K562 (cell line): ENCODE measurements around the gene FAAP100. TPM values are rescaled to one million over a fixed set of nuclear protein-coding genes. Genes with fewer than 3 reads are reported as not detected.

ENCODE experiments used
- ATAC-seq: fragments of 200-7000 bp; cut with Tn5 transposase; 3 replicates; pipeline ENCODE4 v1.9.1; 2020; ENCODE audit warnings: moderate library complexity
- BruUV-seq: library from RNA; stranded (reverse); fragments of 400-500 nt; replicated peaks from 2 replicates; lab custom pipeline; 2021; lab: Mats Ljungman, UMichigan
- CTCF ChIA-PET: fragments of 300-600 bp; formaldehyde crosslinking; extraction: SDS; loops from one replicate; lab custom pipeline; 2021; ENCODE audit warnings: low intra/inter-chr PET ratio; lab: Yijun Ruan, JAX
- POLR2A ChIA-PET: fragments of 300-600, 350-650 bp; sonication (Branson Sonifier 250); formaldehyde crosslinking; extraction: SDS; loops from one replicate; lab custom pipeline; 2021; ENCODE audit warnings: antibody characterized with exemption, inconsistent platforms; lab: Yijun Ruan, JAX
- DNase-seq, 4 experiments: peaks; one replicate each; pipeline versions ENCODE4 v3.0.0 to v3.0.0-alpha.2; 2011 to 2018; ENCODE audit warnings: low spot score in 3 of 4, mixed read lengths in 3 of 4; ENCODE audit errors: extremely low read depth in 1 of 4
- FAIRE-seq: peaks from 2 replicates; lab custom pipeline; 2011; peaks lifted over from hg19 to GRCh38; lab: Jason Lieb, UNC
- H2AFZ ChIP-seq: 2 replicates; pipeline ENCODE4 v1.6.0; 2011; ENCODE audit warnings: low read depth, low read length, control low read depth, inconsistent platforms
- H3K27ac ChIP-seq: fragments of 200-600 bp; 3 replicates; pipeline ENCODE4 v1.8.0; 2011; ENCODE audit warnings: low read depth, mild to moderate bottlenecking, control low read depth, inconsistent platforms, low read length, moderate library complexity, mixed read lengths; ENCODE audit errors: extremely low read depth
- H3K27me3 ChIP-seq, 2 experiments: fragments of 300-600 bp in 1 of 2; 2 replicates in 1 of 2; 3 replicates in 1 of 2; pipeline versions ENCODE4 v1.6.0 to v1.8.0; 2011; ENCODE audit warnings: inconsistent platforms in 2 of 2, low read length in 2 of 2, mild to moderate bottlenecking in 1 of 2, mixed read lengths in 1 of 2, moderate library complexity in 1 of 2; ENCODE audit not compliant: control insufficient read depth in 2 of 2, insufficient read depth in 2 of 2
- H3K36me3 ChIP-seq: fragments of 300-600 bp; 3 replicates; pipeline ENCODE4 v1.8.0; 2011; ENCODE audit warnings: mild to moderate bottlenecking, low read length, inconsistent platforms; ENCODE audit not compliant: control insufficient read depth, insufficient read depth
- H3K4me1 ChIP-seq, 2 experiments: fragments of 200-600 bp in 1 of 2; replicated peaks in 1 of 2; 2 replicates in 1 of 2; 3 replicates in 1 of 2; pipeline versions ENCODE4 v1.5.1 to v1.8.0; 2011; ENCODE audit warnings: inconsistent platforms in 2 of 2, low read length in 2 of 2, mild to moderate bottlenecking in 1 of 2, mixed read lengths in 1 of 2, moderate library complexity in 1 of 2; ENCODE audit not compliant: control insufficient read depth in 2 of 2, insufficient read depth in 2 of 2
- H3K4me2 ChIP-seq: 2 replicates; pipeline ENCODE4 v1.6.1; 2011; ENCODE audit warnings: low read length, control low read depth, inconsistent platforms, mixed read lengths; ENCODE audit not compliant: insufficient read depth
- H3K4me3 ChIP-seq: fragments of 200-600 bp; sonication (generic), shearing (Covaris generic); 2 replicates; pipeline ENCODE4 v1.5.1; 2016; ENCODE audit warnings: control low read depth, inconsistent platforms
- H3K79me2 ChIP-seq: fragments of 200-600 bp; 3 replicates; pipeline ENCODE4 v1.8.0; 2011; ENCODE audit warnings: low read length, inconsistent platforms; ENCODE audit not compliant: control insufficient read depth, insufficient read depth
- H3K9ac ChIP-seq, 2 experiments: 2 replicates each; pipeline versions ENCODE4 v1.6.0 to v1.6.1; 2011; ENCODE audit warnings: low read depth in 2 of 2, low read length in 2 of 2, control low read depth in 1 of 2, inconsistent platforms in 1 of 2, mild to moderate bottlenecking in 1 of 2, mixed read lengths in 1 of 2; ENCODE audit not compliant: insufficient read depth in 1 of 2
- H3K9me1 ChIP-seq: one replicate; pipeline ENCODE4 v1.6.0; 2011; ENCODE audit warnings: inconsistent platforms, mild to moderate bottlenecking, low read length, moderate library complexity; ENCODE audit not compliant: control insufficient read depth, insufficient read depth
- H3K9me3 ChIP-seq: replicated peaks from 2 replicates; pipeline ENCODE4 v1.5.1; 2011; ENCODE audit warnings: low read depth, low read length, inconsistent platforms; ENCODE audit not compliant: control insufficient read depth, insufficient read depth
- H4K20me1 ChIP-seq: replicated peaks from 2 replicates; pipeline ENCODE4 v1.6.1; 2011; ENCODE audit warnings: low read length, inconsistent platforms, mixed read lengths; ENCODE audit not compliant: control insufficient read depth, insufficient read depth
- HCFC1 ChIP-seq: IDR thresholded peaks from 2 replicates; pipeline ENCODE4 v1.6.1; 2012; ENCODE audit warnings: low read depth, low read length, improper control_type of control experiment
- POLR2A ChIP-seq: fragments of 450-650 bp; conservative IDR thresholded peaks from 2 replicates; pipeline ENCODE4 v1.6.1; 2016
- RERE ChIP-seq: sonication (generic); formaldehyde crosslinking; IDR thresholded peaks from 2 replicates; pipeline ENCODE4 v1.8.0; 2023; ENCODE audit warnings: missing genetic modification reagents, mild to moderate bottlenecking, borderline replicate concordance
- SNAPC5 ChIP-seq: fragments of 250-450 bp; sonication (Bioruptor Pico); IDR thresholded peaks from 2 replicates; pipeline ENCODE4 v1.8.0; 2021; ENCODE audit warnings: moderate library complexity, mild to moderate bottlenecking, inconsistent platforms
- ZBTB8A ChIP-seq: fragments of 450-650 bp; IDR thresholded peaks from 2 replicates; pipeline ENCODE4 v1.6.1; 2018; ENCODE audit warnings: mild to moderate bottlenecking, moderate library complexity; ENCODE audit not compliant: partially characterized antibody
- ZZZ3 ChIP-seq: fragments of 450-650 bp; IDR thresholded peaks from 2 replicates; pipeline ENCODE4 v1.6.1; 2016; ENCODE audit warnings: antibody characterized with exemption, mild to moderate bottlenecking, moderate library complexity
- WGBS: fragments of 100-300 bp; shearing (Covaris generic); methylation state at CpG from one replicate; pipeline ENCODE4 v1.1.6; 2016; ENCODE audit warnings: low coverage, mixed read lengths; ENCODE audit not compliant: insufficient coverage; ENCODE audit errors: missing lambda C conversion rate; 5-methylcytosine and 5-hydroxymethylcytosine counted together
- in situ Hi-C: fragments of 300-500 bp; cut with MboI; formaldehyde crosslinking; loops from 4 replicates; pipeline ENCODE4 v1.15.0; 2018; ENCODE audit warnings: inconsistent platforms, mixed read lengths
- intact Hi-C: fragments of 100-400 bp; cut with micrococcal nuclease; formaldehyde crosslinking; loops from 2 replicates; pipeline ENCODE4 v1.14.2; 2022
- polyA plus RNA-seq, 8 experiments: library from polyadenylated mRNA; depleted of rRNA in 4 of 8; stranded (reverse) in 5 of 8; unstranded in 3 of 8; fragments of >200 nt; fragmentation: Nextera tagmentation in 2 of 8; fragmentation: Illumina TruSeq in 1 of 8; extraction: Ambion mirVana in 2 of 8; extraction: Trizol in 1 of 8; gene quantifications; 2 replicates each; pipeline versions ENCODE4 v1.2.1 to v1.2.3, GENCODE V29; 2011 to 2014; ENCODE audit warnings: inconsistent platforms in 1 of 8, missing spikeins in 1 of 8
- total RNA-seq, 7 experiments: library from RNA; depleted of rRNA in 6 of 7; stranded (reverse); fragments of >200 nt in 6 of 7; fragmentation: Illumina TruSeq in 2 of 7; extraction: Trizol in 2 of 7; gene quantifications; 2 replicates each; pipeline versions ENCODE4 v1.2.1 to v1.2.3, GENCODE V29; 2011 to 2021; ENCODE audit warnings: low replicate concordance in 1 of 7

The FAAP100 gene
- total and polyA plus RNA-seq, 9 of the 15 experiments (the other 6 are each of a cell fraction or from before 2014, with no cell fraction given): 0.31 to 51.2 (median 12.6) TPM

GRCh38 chr17:81509972-81510784 is 42.0 kb downstream of the FAAP100 start:
- peak overlapping the region; percentile 86 for H3K4me3 ChIP-seq
- peaks cover 35 to 48% of the 10 kb centered on the region in 2 experiments; a peak in 4 of 5 replicates for H3K4me1 ChIP-seq
- peaks cover 37% of the 10 kb centered on the region for H3K36me3 ChIP-seq
- H3K27me3 ChIP-seq: no peaks in the 10 kb centered on the region
- 0 out of 2 replicates have a peak, but pooled peaks cover 1% of the 10 kb centered on the region for H3K9me3 ChIP-seq
- peaks cover 37% of the 10 kb centered on the region for H3K79me2 ChIP-seq
- H2AFZ ChIP-seq: no peak overlapping the region
- FAIRE-seq: no peak
- H3K9ac ChIP-seq: peak overlapping the region; percentile 94 to 100
- no peak for ATAC-seq
- peaks cover 38% of the 10 kb centered on the region for H4K20me1 ChIP-seq
- no peak for DNase-seq
- BruUV-seq: no TSS peak
- in situ Hi-C loops (no loop called here), intact Hi-C loops (no loop called here)
- peak overlapping the region; percentile 94 for H3K4me2 ChIP-seq
- 16% methylated on average over 22 of the region's 22 CpGs for WGBS
- H3K27ac ChIP-seq: peak overlapping the region; percentile 54; the same call in 2 of the 3 replicates
- peaks cover 9% of the 10 kb centered on the region for H3K9me1 ChIP-seq
- ChIA-PET POLR2A (interaction anchor here (0.6 to 6.4 kb wide), 15 partner anchors 9 to 407 kb away, joined by 3 to 132 read pairs (median 6); partner anchors contain the start of genes FAAP100 and P4HB), CTCF (no interaction called here)
- TF ChIP-seq HCFC1 (no peak), ZBTB8A (no peak), POLR2A (no peak), ZZZ3 (no peak), RERE (CRISPR knock-in tag) (no peak), SNAPC5 (CRISPR knock-in tag) (no peak)
